GM23338 (cell line): ENCODE measurements around the gene KAZN. TPM values are rescaled to one million over a fixed set of nuclear protein-coding genes. Genes with fewer than 3 reads are reported as not detected.

Source experiments
- ATAC-seq: fragments of 200-7000 bp; cut with Tn5 transposase; 3 replicates; pipeline ENCODE4 v1.9.1; 2020
- DNase-seq: peaks from one replicate; pipeline ENCODE4 v3.0.0-alpha.2; 2015; ENCODE audit warnings: low spot score
- H2AFZ ChIP-seq: fragments of 200-600 bp; sonication (generic); 2 replicates; pipeline ENCODE4 v1.8.0; 2016; ENCODE audit warnings: antibody characterized with exemption, mild to moderate bottlenecking, moderate library complexity
- H3F3A ChIP-seq: fragments of 200-600 bp; sonication (generic); replicated peaks from 2 replicates; pipeline ENCODE4 v1.8.0; 2017; ENCODE audit warnings: antibody characterized with exemption, mixed run types, low read depth
- H3K27ac ChIP-seq: fragments of 200-600 bp; sonication (generic); 2 replicates; pipeline ENCODE4 v1.6.1; 2016; ENCODE audit warnings: low read depth
- H3K27me3 ChIP-seq: fragments of 200-600 bp; sonication (generic); 2 replicates; pipeline ENCODE4 v1.8.0; 2016; ENCODE audit warnings: mild to moderate bottlenecking, mixed run types, moderate library complexity; ENCODE audit not compliant: insufficient read depth
- H3K36me3 ChIP-seq: fragments of 200-600 bp; sonication (generic); 2 replicates; pipeline ENCODE4 v1.8.0; 2016; ENCODE audit warnings: mild to moderate bottlenecking; ENCODE audit not compliant: insufficient read depth
- H3K4me1 ChIP-seq: fragments of 200-600 bp; sonication (generic); 2 replicates; pipeline ENCODE4 v1.8.0; 2016; ENCODE audit warnings: mild to moderate bottlenecking, moderate library complexity; ENCODE audit not compliant: insufficient read depth
- H3K4me2 ChIP-seq: fragments of 200-600 bp; sonication (generic); 2 replicates; pipeline ENCODE4 v1.7.1; 2017; ENCODE audit warnings: mixed run types
- H3K4me3 ChIP-seq: fragments of 200-600 bp; sonication (generic); 2 replicates; pipeline ENCODE4 v1.6.1; 2016; ENCODE audit warnings: mixed run types
- H3K79me2 ChIP-seq: fragments of 200-600 bp; sonication (generic); replicated peaks from 2 replicates; pipeline ENCODE4 v1.8.0; 2017; ENCODE audit warnings: mild to moderate bottlenecking; ENCODE audit not compliant: insufficient read depth
- H3K9me2 ChIP-seq: fragments of 200-600 bp; sonication (generic); 2 replicates; pipeline ENCODE4 v1.8.0; 2017; ENCODE audit not compliant: insufficient read depth
- H4K20me1 ChIP-seq: fragments of 200-600 bp; sonication (generic); replicated peaks from 2 replicates; pipeline ENCODE4 v1.8.0; 2017; ENCODE audit warnings: mild to moderate bottlenecking; ENCODE audit not compliant: insufficient read depth
- H3K27ac Mint-ChIP-seq: 2 replicates; pipeline ENCODE4 v1.8.0; 2020; ENCODE audit warnings: inconsistent platforms, mild to moderate bottlenecking, moderate library complexity, mixed read lengths
- H3K27me3 Mint-ChIP-seq: 3 replicates; pipeline ENCODE4 v1.8.0; 2022; ENCODE audit warnings: low read depth, mild to moderate bottlenecking, moderate library complexity, mixed read lengths, inconsistent platforms; ENCODE audit not compliant: insufficient read depth, poor library complexity
- H3K36me3 Mint-ChIP-seq: 3 replicates; pipeline ENCODE4 v1.8.0; 2021; ENCODE audit warnings: low read depth, mild to moderate bottlenecking, inconsistent platforms, moderate library complexity, mixed read lengths
- H3K4me1 Mint-ChIP-seq: 3 replicates; pipeline ENCODE4 v1.8.0; 2020; ENCODE audit warnings: mild to moderate bottlenecking, inconsistent platforms, mixed read lengths
- H3K4me3 Mint-ChIP-seq: 3 replicates; pipeline ENCODE4 v1.8.0; 2021; ENCODE audit warnings: moderate library complexity, mild to moderate bottlenecking, inconsistent platforms, mixed read lengths
- H3K9me3 Mint-ChIP-seq: 3 replicates; pipeline ENCODE4 v1.8.0; 2020; ENCODE audit warnings: moderate library complexity, mild to moderate bottlenecking, inconsistent platforms, mixed read lengths
- CREB1 ChIP-seq: fragments of 250-450 bp; sonication (Bioruptor Pico); IDR thresholded peaks from 2 replicates; pipeline ENCODE4 v1.5.0; 2020; ENCODE audit warnings: low read depth, mild to moderate bottlenecking, moderate library complexity
- CTCF ChIP-seq, 2 experiments: fragments of 200-600 bp in 1 of 2; sonication (generic) in 1 of 2; conservative IDR thresholded peaks; 2 replicates each; pipeline versions ENCODE4 v1.5.1 to v1.6.1; 2016 to 2017; ENCODE audit warnings: antibody characterized with exemption in 2 of 2, low read depth in 2 of 2, mild to moderate bottlenecking in 2 of 2, moderate library complexity in 1 of 2
- ETS1 ChIP-seq: IDR thresholded peaks from 2 replicates; pipeline ENCODE4 v1.6.1; 2016; ENCODE audit warnings: antibody characterized with exemption
- JUNB ChIP-seq: IDR thresholded peaks from one replicate; pipeline ENCODE4 v1.6.1; 2016; ENCODE audit warnings: antibody characterized with exemption; ENCODE audit not compliant: unreplicated experiment
- NANOG ChIP-seq: IDR thresholded peaks from 2 replicates; pipeline ENCODE4 v1.6.1; 2016; ENCODE audit warnings: antibody characterized with exemption, borderline replicate concordance
- POLR2AphosphoS5 ChIP-seq: IDR thresholded peaks from 2 replicates; pipeline ENCODE4 v1.6.1; 2016; ENCODE audit warnings: antibody characterized with exemption, low read depth
- STAT1 ChIP-seq: IDR thresholded peaks from one replicate; pipeline ENCODE4 v1.6.1; 2016; ENCODE audit warnings: antibody characterized with exemption; ENCODE audit not compliant: unreplicated experiment
- ZNF331 ChIP-seq: fragments of 250-450 bp; sonication (Bioruptor Pico); IDR thresholded peaks from 2 replicates; pipeline ENCODE4 v1.5.0; 2020; ENCODE audit warnings: low read depth, mild to moderate bottlenecking, moderate library complexity
- ZNF462 ChIP-seq: fragments of 250-450 bp; sonication (Bioruptor Pico); IDR thresholded peaks from 2 replicates; pipeline ENCODE4 v1.5.0; 2020; ENCODE audit warnings: mild to moderate bottlenecking, moderate library complexity
- polyA plus RNA-seq: library from polyadenylated mRNA; unstranded; fragments of >200 nt; fragmentation: Nextera tagmentation; extraction: Ambion mirVana; gene quantifications from 2 replicates; pipeline ENCODE4 v1.2.1, GENCODE V29; 2016
- total RNA-seq: library from RNA; depleted of rRNA; stranded (reverse); fragments of >200 nt; shearing (Covaris generic); gene quantifications from 2 replicates; pipeline ENCODE4 v1.2.3, GENCODE V29; 2014
- TF ChIP-seq, protein P1 (sequence below): IDR thresholded peaks from one replicate; pipeline ENCODE4 v1.6.1; 2018; ENCODE audit warnings: antibody characterized with exemption; ENCODE audit not compliant: unreplicated experiment

The KAZN gene
- total and polyA plus RNA-seq, 2 experiments from 2014 or later = 9.9 to 15.0 TPM

DNA sequence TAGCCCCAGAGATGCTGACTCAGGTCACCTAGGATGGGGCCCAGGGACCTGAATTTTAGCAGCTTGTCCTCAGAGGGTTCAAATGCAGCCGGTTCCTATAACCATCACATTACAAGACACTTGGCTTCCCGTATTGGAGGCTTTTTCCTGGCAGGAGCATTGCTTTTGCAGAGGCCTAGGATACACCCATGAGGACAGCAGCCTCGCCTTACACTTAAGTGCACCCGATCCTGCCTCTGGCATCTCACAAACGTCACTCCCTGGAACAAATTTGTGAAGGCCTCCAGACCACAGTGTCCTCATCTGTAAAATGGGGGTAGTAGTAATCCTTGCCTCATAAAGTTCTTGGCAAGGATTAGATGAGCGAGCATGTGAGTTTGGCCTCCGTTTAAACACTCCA is 130.0 kb downstream of the KAZN start:
- H3K4me1 ChIP-seq = peaks cover 50% of the 10 kb centered on the region
- no peaks in the 10 kb centered on the region; the same call in 1 of the 2 replicates for H3K79me2 ChIP-seq
- H2AFZ ChIP-seq = no peak overlapping the region
- H3K27ac ChIP-seq = no peak overlapping the region
- no peak overlapping the region for H3K27ac Mint-ChIP-seq
- DNase-seq (no peak), ATAC-seq (no peak)
- H3K4me2 ChIP-seq = no peak overlapping the region
- no peaks in the 10 kb centered on the region for H3K36me3 ChIP-seq
- H3K36me3 Mint-ChIP-seq = 0 out of 3 replicates have a peak, but pooled peaks cover 4% of the 10 kb centered on the region
- no peak overlapping the region for H3K4me3 ChIP-seq
- TF ChIP-seq NANOG (no peak), ZNF331 (CRISPR knock-in tag) (no peak), CREB1 (CRISPR knock-in tag) (no peak)
- TF ChIP-seq, protein P1, sequence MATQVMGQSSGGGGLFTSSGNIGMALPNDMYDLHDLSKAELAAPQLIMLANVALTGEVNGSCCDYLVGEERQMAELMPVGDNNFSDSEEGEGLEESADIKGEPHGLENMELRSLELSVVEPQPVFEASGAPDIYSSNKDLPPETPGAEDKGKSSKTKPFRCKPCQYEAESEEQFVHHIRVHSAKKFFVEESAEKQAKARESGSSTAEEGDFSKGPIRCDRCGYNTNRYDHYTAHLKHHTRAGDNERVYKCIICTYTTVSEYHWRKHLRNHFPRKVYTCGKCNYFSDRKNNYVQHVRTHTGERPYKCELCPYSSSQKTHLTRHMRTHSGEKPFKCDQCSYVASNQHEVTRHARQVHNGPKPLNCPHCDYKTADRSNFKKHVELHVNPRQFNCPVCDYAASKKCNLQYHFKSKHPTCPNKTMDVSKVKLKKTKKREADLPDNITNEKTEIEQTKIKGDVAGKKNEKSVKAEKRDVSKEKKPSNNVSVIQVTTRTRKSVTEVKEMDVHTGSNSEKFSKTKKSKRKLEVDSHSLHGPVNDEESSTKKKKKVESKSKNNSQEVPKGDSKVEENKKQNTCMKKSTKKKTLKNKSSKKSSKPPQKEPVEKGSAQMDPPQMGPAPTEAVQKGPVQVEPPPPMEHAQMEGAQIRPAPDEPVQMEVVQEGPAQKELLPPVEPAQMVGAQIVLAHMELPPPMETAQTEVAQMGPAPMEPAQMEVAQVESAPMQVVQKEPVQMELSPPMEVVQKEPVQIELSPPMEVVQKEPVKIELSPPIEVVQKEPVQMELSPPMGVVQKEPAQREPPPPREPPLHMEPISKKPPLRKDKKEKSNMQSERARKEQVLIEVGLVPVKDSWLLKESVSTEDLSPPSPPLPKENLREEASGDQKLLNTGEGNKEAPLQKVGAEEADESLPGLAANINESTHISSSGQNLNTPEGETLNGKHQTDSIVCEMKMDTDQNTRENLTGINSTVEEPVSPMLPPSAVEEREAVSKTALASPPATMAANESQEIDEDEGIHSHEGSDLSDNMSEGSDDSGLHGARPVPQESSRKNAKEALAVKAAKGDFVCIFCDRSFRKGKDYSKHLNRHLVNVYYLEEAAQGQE = no peak
- H3F3A ChIP-seq = peaks cover 5% of the 10 kb centered on the region; the same call in 1 of the 2 replicates
- H4K20me1 ChIP-seq = no peaks in the 10 kb centered on the region
- no peak overlapping the region for H3K4me3 Mint-ChIP-seq
- peaks cover 15% of the 10 kb centered on the region for H3K27me3 Mint-ChIP-seq
- H3K27me3 ChIP-seq = no peaks in the 10 kb centered on the region; the same call in 1 of the 2 replicates
- peaks cover 59% of the 10 kb centered on the region for H3K4me1 Mint-ChIP-seq
- no peaks in the 10 kb centered on the region for H3K9me3 Mint-ChIP-seq
- no peaks in the 10 kb centered on the region for H3K9me2 ChIP-seq

DNA sequence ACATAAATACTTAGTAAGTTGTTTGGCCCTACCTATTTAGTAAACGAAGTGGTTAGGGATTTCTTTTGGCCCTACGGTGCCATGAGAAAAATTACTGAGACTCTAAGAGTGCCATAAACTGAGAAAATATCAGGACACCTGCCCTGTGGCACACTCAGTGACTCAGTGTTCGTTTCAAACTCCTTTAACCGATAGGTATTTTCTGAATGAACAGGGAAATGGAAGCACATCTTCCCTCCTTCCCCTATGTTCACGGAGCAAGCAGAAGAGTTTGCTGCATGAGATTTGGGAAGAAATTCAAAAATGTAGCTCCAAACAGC is 134.2 kb downstream of the KAZN start:
- H2AFZ ChIP-seq = no peak overlapping the region
- H3F3A ChIP-seq = peaks cover 8% of the 10 kb centered on the region
- Mint-ChIP-seq H3K4me1 (peaks cover 58% of the 10 kb centered on the region), H3K9me3 (no peaks in the 10 kb centered on the region), H3K36me3 (no peaks in the 10 kb centered on the region), H3K27ac (0 out of 2 replicates have a peak overlapping the region, but pooled peaks have one; percentile 91), H3K4me3 (peak overlapping the region; percentile 59), H3K27me3 (peaks cover 40% of the 10 kb centered on the region)
- peak overlapping the region; percentile 73 for H3K27ac ChIP-seq
- H3K27me3 ChIP-seq = peaks cover 26% of the 10 kb centered on the region
- DNase-seq (no peak), ATAC-seq (no peak)
- H3K4me2 ChIP-seq = peak overlapping the region; percentile 68
- peaks cover 7% of the 10 kb centered on the region; the same call in 1 of the 2 replicates for H4K20me1 ChIP-seq
- H3K79me2 ChIP-seq = no peaks in the 10 kb centered on the region
- no peaks in the 10 kb centered on the region for H3K9me2 ChIP-seq
- H3K4me1 ChIP-seq = peaks cover 39% of the 10 kb centered on the region
- H3K36me3 ChIP-seq = no peaks in the 10 kb centered on the region
- peak overlapping the region; percentile 39 for H3K4me3 ChIP-seq
- TF ChIP-seq ETS1 (no peak), NANOG (no peak), ZNF462 (CRISPR knock-in tag) (no peak), STAT1 (no peak), POLR2AphosphoS5 (no peak), CTCF (conservative IDR thresholded peaks at IDR 0.05; ENCODE audit: low read depth in 2 of 2) (no peak), JUNB (no peak), CREB1 (CRISPR knock-in tag) (no peak)
